K562 (cell line): Measurements from ENCODE around the gene LPXN. TPM values are rescaled to one million over a fixed set of nuclear protein-coding genes. Genes with fewer than 3 reads are reported as not detected.
A peak's percentile ranks its signal among the peaks of the same experiment; 100 is the strongest.

Source experiments
- ADNP ChIP-seq: fragments of 200-800 bp; sonication (Bioruptor generic); IDR thresholded peaks from 2 replicates; pipeline ENCODE4 v1.6.1; 2016; ENCODE audit warnings: missing genetic modification characterization, missing compliant biosample characterization
- ARID2 ChIP-seq: fragments of 450-650 bp; IDR thresholded peaks from 2 replicates; pipeline ENCODE4 v1.6.1; 2017; ENCODE audit warnings: antibody characterized with exemption, mild to moderate bottlenecking
- CHD1 ChIP-seq: fragments of 200-600 bp; sonication (generic); IDR thresholded peaks from one replicate; pipeline ENCODE4 v1.6.1; 2012; ENCODE audit warnings: mild to moderate bottlenecking, moderate library complexity, low read length, inconsistent platforms
- FUS ChIP-seq: fragments of 200-400 bp; formaldehyde crosslinking; optimal IDR thresholded peaks from 2 replicates; pipeline ENCODE3; 2017; ENCODE audit warnings: low read depth, low read length
- JUNB ChIP-seq: fragments of 450-650 bp; formaldehyde crosslinking; conservative IDR thresholded peaks from 2 replicates; pipeline ENCODE4 v1.4.0; 2020; ENCODE audit warnings: mild to moderate bottlenecking
- NFIC ChIP-seq: fragments of 450-650 bp; IDR thresholded peaks from 2 replicates; pipeline ENCODE4 v1.6.1; 2017; ENCODE audit warnings: mild to moderate bottlenecking, inconsistent platforms
- POLR2A ChIP-seq: fragments of 450-650 bp; conservative IDR thresholded peaks from 2 replicates; pipeline ENCODE4 v1.6.1; 2016
- POU5F1 ChIP-seq: fragments of 150-350 bp; IDR thresholded peaks from 2 replicates; pipeline ENCODE4 v1.6.1; 2014; ENCODE audit warnings: borderline replicate concordance, low read length, low read depth, mild to moderate bottlenecking; ENCODE audit not compliant: partially characterized antibody
- RBM22 ChIP-seq: fragments of 200-400 bp; formaldehyde crosslinking; IDR thresholded peaks from 2 replicates; pipeline ENCODE4 v1.6.1; 2018; ENCODE audit warnings: low read length, low read depth; ENCODE audit not compliant: poor library complexity, severe bottlenecking
- RFX1 ChIP-seq: fragments of 450-650 bp; IDR thresholded peaks from 2 replicates; pipeline ENCODE4 v1.6.1; 2016; ENCODE audit warnings: mild to moderate bottlenecking, moderate library complexity
- SIN3B ChIP-seq: fragments of 450-650 bp; IDR thresholded peaks from 2 replicates; pipeline ENCODE4 v1.6.1; 2017; ENCODE audit warnings: low read depth, mild to moderate bottlenecking, moderate library complexity
- TAF1 ChIP-seq: IDR thresholded peaks from 2 replicates; pipeline ENCODE4 v1.6.1; 2011; ENCODE audit warnings: mild to moderate bottlenecking, low read length, moderate library complexity; ENCODE audit not compliant: insufficient read depth, control insufficient read depth, severe bottlenecking; ENCODE audit errors: extremely low read depth
- YY1 ChIP-seq, 3 experiments: IDR thresholded peaks; 2 replicates each; pipeline ENCODE4 v1.6.1; 2011; ENCODE audit warnings: low read length in 2 of 3, mild to moderate bottlenecking in 2 of 3, moderate library complexity in 2 of 3, borderline replicate concordance in 1 of 3, control low read depth in 1 of 3, low read depth in 1 of 3; ENCODE audit not compliant: insufficient read depth in 3 of 3, insufficient replicate concordance in 2 of 3, control insufficient read depth in 1 of 3, insufficient read length in 1 of 3; ENCODE audit errors: extremely low read depth in 1 of 3
- ZBED1 ChIP-seq: IDR thresholded peaks from 2 replicates; pipeline ENCODE4 v1.6.1; 2014
- ZNF3 ChIP-seq: fragments of 250-450 bp; sonication (Bioruptor Pico); IDR thresholded peaks from 2 replicates; pipeline ENCODE4 v1.5.0; 2021; ENCODE audit warnings: mild to moderate bottlenecking, moderate library complexity
- ZNF780A ChIP-seq: fragments of 250-450 bp; sonication (Bioruptor Pico); IDR thresholded peaks from 2 replicates; pipeline ENCODE4 v1.5.0; 2021; ENCODE audit warnings: mild to moderate bottlenecking
- polyA plus RNA-seq, 8 experiments: library from polyadenylated mRNA; depleted of rRNA in 4 of 8; stranded (reverse) in 5 of 8; unstranded in 3 of 8; fragments of >200 nt; fragmentation: Nextera tagmentation in 2 of 8; fragmentation: Illumina TruSeq in 1 of 8; extraction: Ambion mirVana in 2 of 8; extraction: Trizol in 1 of 8; gene quantifications; 2 replicates each; pipeline versions ENCODE4 v1.2.1 to v1.2.3, GENCODE V29; 2011 to 2014; ENCODE audit warnings: inconsistent platforms in 1 of 8, missing spikeins in 1 of 8
- total RNA-seq, 7 experiments: library from RNA; depleted of rRNA in 6 of 7; stranded (reverse); fragments of >200 nt in 6 of 7; fragmentation: Illumina TruSeq in 2 of 7; extraction: Trizol in 2 of 7; gene quantifications; 2 replicates each; pipeline versions ENCODE4 v1.2.1 to v1.2.3, GENCODE V29; 2011 to 2021; ENCODE audit warnings: low replicate concordance in 1 of 7
- TF ChIP-seq, protein P1 (sequence below): fragments of 450-650 bp; formaldehyde crosslinking; IDR thresholded peaks from 2 replicates; pipeline ENCODE4 v1.4.0; 2020; ENCODE audit warnings: mild to moderate bottlenecking
- TF ChIP-seq, protein P2 (sequence below): fragments of 250-450 bp; sonication (Bioruptor Pico); IDR thresholded peaks from 2 replicates; pipeline ENCODE4 v1.4.0; 2020; ENCODE audit warnings: mild to moderate bottlenecking, moderate library complexity
- TF ChIP-seq, protein P3 (sequence below): sonication (generic); formaldehyde crosslinking; IDR thresholded peaks from 2 replicates; pipeline ENCODE4 v1.8.0; 2023; ENCODE audit warnings: mild to moderate bottlenecking, missing genetic modification reagents
- TF ChIP-seq, protein P4 (sequence below): sonication (generic); IDR thresholded peaks from 2 replicates; pipeline ENCODE4 v1.6.1; 2016

The LPXN gene
- total and polyA plus RNA-seq, 9 of the 15 experiments (the other 6 are each of a cell fraction or from before 2014, with no cell fraction given): 0.73 to 3.1 (median 2.0) TPM

DNA sequence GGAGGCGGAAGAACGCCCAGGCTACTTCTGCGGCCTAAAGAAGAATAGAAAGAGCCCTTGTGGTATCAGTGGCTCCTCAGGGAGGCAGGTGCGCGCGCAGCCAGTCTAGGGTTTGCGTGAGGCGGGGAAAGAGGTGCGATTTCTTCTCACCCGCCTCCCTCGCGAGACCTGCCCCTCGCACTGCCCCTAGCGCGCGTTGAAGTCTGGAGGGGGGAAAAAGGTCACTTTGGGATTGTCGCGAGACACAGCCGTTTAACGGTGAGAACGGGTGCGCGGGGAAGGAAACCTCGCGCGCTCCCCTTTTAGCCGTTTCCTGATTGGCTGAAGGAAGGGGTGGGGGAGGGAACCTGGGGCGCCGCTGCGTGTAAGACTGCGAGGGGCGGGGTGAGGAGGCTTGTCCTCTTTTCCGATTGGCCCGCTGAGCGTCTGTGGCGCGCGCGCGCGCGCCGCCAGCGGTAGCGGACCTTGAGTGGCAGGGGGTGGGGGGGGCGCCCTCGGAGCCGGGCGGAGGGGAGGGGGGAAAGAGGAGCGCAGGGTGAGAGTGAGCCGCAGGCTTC is 3.1 kb upstream of the LPXN start, which contains the start of gene ZFP91 (continued):
- TF ChIP-seq, protein P1, sequence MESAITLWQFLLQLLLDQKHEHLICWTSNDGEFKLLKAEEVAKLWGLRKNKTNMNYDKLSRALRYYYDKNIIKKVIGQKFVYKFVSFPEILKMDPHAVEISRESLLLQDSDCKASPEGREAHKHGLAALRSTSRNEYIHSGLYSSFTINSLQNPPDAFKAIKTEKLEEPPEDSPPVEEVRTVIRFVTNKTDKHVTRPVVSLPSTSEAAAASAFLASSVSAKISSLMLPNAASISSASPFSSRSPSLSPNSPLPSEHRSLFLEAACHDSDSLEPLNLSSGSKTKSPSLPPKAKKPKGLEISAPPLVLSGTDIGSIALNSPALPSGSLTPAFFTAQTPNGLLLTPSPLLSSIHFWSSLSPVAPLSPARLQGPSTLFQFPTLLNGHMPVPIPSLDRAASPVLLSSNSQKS: no peak
- TF ChIP-seq, protein P2, sequence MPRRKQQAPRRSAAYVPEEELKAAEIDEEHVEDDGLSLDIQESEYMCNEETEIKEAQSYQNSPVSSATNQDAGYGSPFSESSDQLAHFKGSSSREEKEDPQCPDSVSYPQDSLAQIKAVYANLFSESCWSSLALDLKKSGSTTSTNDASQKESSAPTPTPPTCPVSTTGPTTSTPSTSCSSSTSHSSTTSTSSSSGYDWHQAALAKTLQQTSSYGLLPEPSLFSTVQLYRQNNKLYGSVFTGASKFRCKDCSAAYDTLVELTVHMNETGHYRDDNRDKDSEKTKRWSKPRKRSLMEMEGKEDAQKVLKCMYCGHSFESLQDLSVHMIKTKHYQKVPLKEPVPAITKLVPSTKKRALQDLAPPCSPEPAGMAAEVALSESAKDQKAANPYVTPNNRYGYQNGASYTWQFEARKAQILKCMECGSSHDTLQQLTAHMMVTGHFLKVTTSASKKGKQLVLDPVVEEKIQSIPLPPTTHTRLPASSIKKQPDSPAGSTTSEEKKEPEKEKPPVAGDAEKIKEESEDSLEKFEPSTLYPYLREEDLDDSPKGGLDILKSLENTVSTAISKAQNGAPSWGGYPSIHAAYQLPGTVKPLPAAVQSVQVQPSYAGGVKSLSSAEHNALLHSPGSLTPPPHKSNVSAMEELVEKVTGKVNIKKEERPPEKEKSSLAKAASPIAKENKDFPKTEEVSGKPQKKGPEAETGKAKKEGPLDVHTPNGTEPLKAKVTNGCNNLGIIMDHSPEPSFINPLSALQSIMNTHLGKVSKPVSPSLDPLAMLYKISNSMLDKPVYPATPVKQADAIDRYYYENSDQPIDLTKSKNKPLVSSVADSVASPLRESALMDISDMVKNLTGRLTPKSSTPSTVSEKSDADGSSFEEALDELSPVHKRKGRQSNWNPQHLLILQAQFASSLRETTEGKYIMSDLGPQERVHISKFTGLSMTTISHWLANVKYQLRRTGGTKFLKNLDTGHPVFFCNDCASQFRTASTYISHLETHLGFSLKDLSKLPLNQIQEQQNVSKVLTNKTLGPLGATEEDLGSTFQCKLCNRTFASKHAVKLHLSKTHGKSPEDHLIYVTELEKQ (CRISPR knock-in tag): no peak
- TF ChIP-seq POLR2A (peak; percentile 82), RBM22 (peak; percentile 7), RFX1 (no peak), ZBED1 (no peak), JUNB (CRISPR knock-in tag) (no peak), TAF1 (peak; percentile 44), CHD1 (peak; percentile 99), ZNF780A (CRISPR knock-in tag) (no peak), YY1 (IDR thresholded peaks at IDR 0.05; ENCODE audit: borderline replicate concordance in 1 of 3, control insufficient read depth in 1 of 3, extremely low read depth in 1 of 3, insufficient read depth in 3 of 3, insufficient read length in 1 of 3, insufficient replicate concordance in 2 of 3, low read depth in 1 of 3, low read length in 2 of 3) (no peak), ADNP (tag) (no peak), POU5F1 (no peak), NFIC (peak; percentile 23; the same call in 1 of the 2 replicates), ARID2 (no peak), SIN3B (no peak), ZNF3 (CRISPR knock-in tag) (no peak), FUS (no peak)
- TF ChIP-seq, protein P3, sequence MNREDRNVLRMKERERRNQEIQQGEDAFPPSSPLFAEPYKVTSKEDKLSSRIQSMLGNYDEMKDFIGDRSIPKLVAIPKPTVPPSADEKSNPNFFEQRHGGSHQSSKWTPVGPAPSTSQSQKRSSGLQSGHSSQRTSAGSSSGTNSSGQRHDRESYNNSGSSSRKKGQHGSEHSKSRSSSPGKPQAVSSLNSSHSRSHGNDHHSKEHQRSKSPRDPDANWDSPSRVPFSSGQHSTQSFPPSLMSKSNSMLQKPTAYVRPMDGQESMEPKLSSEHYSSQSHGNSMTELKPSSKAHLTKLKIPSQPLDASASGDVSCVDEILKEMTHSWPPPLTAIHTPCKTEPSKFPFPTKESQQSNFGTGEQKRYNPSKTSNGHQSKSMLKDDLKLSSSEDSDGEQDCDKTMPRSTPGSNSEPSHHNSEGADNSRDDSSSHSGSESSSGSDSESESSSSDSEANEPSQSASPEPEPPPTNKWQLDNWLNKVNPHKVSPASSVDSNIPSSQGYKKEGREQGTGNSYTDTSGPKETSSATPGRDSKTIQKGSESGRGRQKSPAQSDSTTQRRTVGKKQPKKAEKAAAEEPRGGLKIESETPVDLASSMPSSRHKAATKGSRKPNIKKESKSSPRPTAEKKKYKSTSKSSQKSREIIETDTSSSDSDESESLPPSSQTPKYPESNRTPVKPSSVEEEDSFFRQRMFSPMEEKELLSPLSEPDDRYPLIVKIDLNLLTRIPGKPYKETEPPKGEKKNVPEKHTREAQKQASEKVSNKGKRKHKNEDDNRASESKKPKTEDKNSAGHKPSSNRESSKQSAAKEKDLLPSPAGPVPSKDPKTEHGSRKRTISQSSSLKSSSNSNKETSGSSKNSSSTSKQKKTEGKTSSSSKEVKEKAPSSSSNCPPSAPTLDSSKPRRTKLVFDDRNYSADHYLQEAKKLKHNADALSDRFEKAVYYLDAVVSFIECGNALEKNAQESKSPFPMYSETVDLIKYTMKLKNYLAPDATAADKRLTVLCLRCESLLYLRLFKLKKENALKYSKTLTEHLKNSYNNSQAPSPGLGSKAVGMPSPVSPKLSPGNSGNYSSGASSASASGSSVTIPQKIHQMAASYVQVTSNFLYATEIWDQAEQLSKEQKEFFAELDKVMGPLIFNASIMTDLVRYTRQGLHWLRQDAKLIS: no peak
- TF ChIP-seq, protein P4, sequence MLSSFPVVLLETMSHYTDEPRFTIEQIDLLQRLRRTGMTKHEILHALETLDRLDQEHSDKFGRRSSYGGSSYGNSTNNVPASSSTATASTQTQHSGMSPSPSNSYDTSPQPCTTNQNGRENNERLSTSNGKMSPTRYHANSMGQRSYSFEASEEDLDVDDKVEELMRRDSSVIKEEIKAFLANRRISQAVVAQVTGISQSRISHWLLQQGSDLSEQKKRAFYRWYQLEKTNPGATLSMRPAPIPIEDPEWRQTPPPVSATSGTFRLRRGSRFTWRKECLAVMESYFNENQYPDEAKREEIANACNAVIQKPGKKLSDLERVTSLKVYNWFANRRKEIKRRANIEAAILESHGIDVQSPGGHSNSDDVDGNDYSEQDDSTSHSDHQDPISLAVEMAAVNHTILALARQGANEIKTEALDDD: peak; percentile 43; the same call in 1 of the 2 replicates
